PC-9 (cell line): ENCODE measurements around the gene RGS3. TPM values are rescaled to one million over a fixed set of nuclear protein-coding genes. Genes with fewer than 3 reads are reported as not detected.
A peak's percentile ranks its signal among the peaks of the same experiment; 100 is the strongest.

Experiments
- BruUV-seq: library from RNA; stranded (reverse); fragments of 400-500 nt; replicated peaks from 2 replicates; lab custom pipeline; 2021; lab: Mats Ljungman, UMichigan
- CTCF ChIA-PET: fragments of 300-600 bp; sonication (Branson Sonifier 250); formaldehyde crosslinking; loops from one replicate; lab custom pipeline; 2022; ENCODE audit warnings: antibody characterized with exemption; lab: Charles Lee
- POLR2A ChIA-PET: fragments of 300-600 bp; sonication (Branson Sonifier 250); formaldehyde crosslinking; loops from one replicate; lab custom pipeline; 2022; ENCODE audit warnings: antibody characterized with exemption; ENCODE audit not compliant: unreplicated experiment; lab: Charles Lee
- DNase-seq, 2 experiments: peaks; one replicate each; pipeline versions ENCODE4 v3.0.0 to v3.0.0-alpha.2; 2015 to 2022; ENCODE audit warnings: mixed read lengths in 1 of 2
- H2AFZ ChIP-seq: fragments of 200-600 bp; sonication (generic); 2 replicates; pipeline ENCODE4 v1.8.1; 2017; ENCODE audit warnings: antibody characterized with exemption
- H3F3A ChIP-seq: fragments of 200-600 bp; sonication (generic); 2 replicates; pipeline ENCODE4 v1.8.1; 2017; ENCODE audit warnings: antibody characterized with exemption, mild to moderate bottlenecking, low read depth; ENCODE audit not compliant: insufficient read depth
- H3K27ac ChIP-seq: fragments of 200-600 bp; sonication (generic); 2 replicates; pipeline ENCODE4 v1.6.1; 2016; ENCODE audit warnings: mixed run types
- H3K27me3 ChIP-seq: fragments of 200-600 bp; sonication (generic); 2 replicates; pipeline ENCODE4 v1.6.1; 2016; ENCODE audit warnings: low read depth, mixed run types; ENCODE audit not compliant: insufficient read depth
- H3K36me3 ChIP-seq: fragments of 200-600 bp; sonication (generic); 2 replicates; pipeline ENCODE4 v1.6.1; 2016; ENCODE audit warnings: low read depth, mixed run types
- H3K4me1 ChIP-seq: fragments of 200-600 bp; sonication (generic); replicated peaks from 2 replicates; pipeline ENCODE4 v1.6.1; 2016; ENCODE audit warnings: mixed run types; ENCODE audit not compliant: insufficient read depth
- H3K4me2 ChIP-seq: fragments of 200-600 bp; sonication (generic); 2 replicates; pipeline ENCODE4 v1.6.1; 2017; ENCODE audit warnings: mixed run types
- H3K4me3 ChIP-seq: fragments of 200-600 bp; sonication (generic); 2 replicates; pipeline ENCODE4 v1.6.1; 2016; ENCODE audit warnings: mixed run types
- H3K79me2 ChIP-seq: fragments of 200-600 bp; sonication (generic); 2 replicates; pipeline ENCODE4 v1.6.1; 2017; ENCODE audit warnings: low read depth, mixed run types
- H3K9me2 ChIP-seq: fragments of 200-600 bp; sonication (generic); 2 replicates; pipeline ENCODE4 v1.8.1; 2017; ENCODE audit warnings: mild to moderate bottlenecking; ENCODE audit not compliant: insufficient read depth
- H3K9me3 ChIP-seq: fragments of 200-600 bp; sonication (generic); 2 replicates; pipeline ENCODE4 v1.8.1; 2016; ENCODE audit warnings: low read depth; ENCODE audit not compliant: insufficient read depth
- H4K20me1 ChIP-seq: fragments of 200-600 bp; sonication (generic); 2 replicates; pipeline ENCODE4 v1.8.1; 2017; ENCODE audit not compliant: insufficient read depth
- EZH2 ChIP-seq: fragments of 200-600 bp; sonication (generic); IDR thresholded peaks from 2 replicates; pipeline ENCODE4 v1.8.0; 2017; ENCODE audit warnings: antibody characterized with exemption, low read depth
- intact Hi-C: fragments of 100-400 bp; cut with micrococcal nuclease; formaldehyde crosslinking; loops from one replicate; pipeline ENCODE4 v1.10.0; 2022; ENCODE audit not compliant: unreplicated experiment
- total RNA-seq: library from RNA; stranded (reverse); gene quantifications from 2 replicates; pipeline ENCODE4 v1.2.3, GENCODE V29; 2021
- TF ChIP-seq, protein P1 (sequence below): fragments of 200-600 bp; sonication (generic); conservative IDR thresholded peaks from 2 replicates; pipeline ENCODE4 v1.6.1; 2017; ENCODE audit warnings: mixed run types, antibody characterized with exemption, mild to moderate bottlenecking, moderate library complexity

RGS3 gene
- total RNA-seq, 1 experiment from 2014 or later: 75.8 TPM

DNA sequence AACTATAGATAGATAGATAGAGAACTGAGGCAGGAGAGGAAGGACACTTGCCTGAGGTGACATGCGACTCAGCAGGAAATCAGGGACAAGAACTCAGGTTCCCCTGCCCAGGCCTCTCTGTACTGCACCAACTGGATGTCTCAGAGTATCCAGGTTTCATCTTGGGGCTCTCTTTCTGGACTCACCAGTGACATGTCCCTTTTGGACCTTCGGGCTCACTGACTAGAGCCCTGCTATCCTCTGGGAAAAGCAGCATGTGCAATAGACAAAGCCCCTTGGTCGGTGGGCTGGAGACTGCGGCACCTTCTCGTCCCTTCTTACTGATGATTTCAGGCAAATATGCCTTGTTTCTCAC lies 104.5 kb downstream of the RGS3 start:
- Histone ChIP-seq H3K9me2 (no peaks in the 10 kb centered on the region), H2AFZ (no peak overlapping the region), H3K4me1 (peaks cover 54% of the 10 kb centered on the region), H4K20me1 (no peaks in the 10 kb centered on the region), H3K36me3 (no peaks in the 10 kb centered on the region), H3K4me2 (0 out of 2 replicates have a peak overlapping the region, but pooled peaks have one; percentile 20), H3K27me3 (no peaks in the 10 kb centered on the region), H3F3A (peaks cover 26% of the 10 kb centered on the region), H3K9me3 (no peaks in the 10 kb centered on the region), H3K79me2 (peaks cover 40% of the 10 kb centered on the region), H3K27ac (no peak overlapping the region), H3K4me3 (no peak overlapping the region)
- TF ChIP-seq, protein P1, sequence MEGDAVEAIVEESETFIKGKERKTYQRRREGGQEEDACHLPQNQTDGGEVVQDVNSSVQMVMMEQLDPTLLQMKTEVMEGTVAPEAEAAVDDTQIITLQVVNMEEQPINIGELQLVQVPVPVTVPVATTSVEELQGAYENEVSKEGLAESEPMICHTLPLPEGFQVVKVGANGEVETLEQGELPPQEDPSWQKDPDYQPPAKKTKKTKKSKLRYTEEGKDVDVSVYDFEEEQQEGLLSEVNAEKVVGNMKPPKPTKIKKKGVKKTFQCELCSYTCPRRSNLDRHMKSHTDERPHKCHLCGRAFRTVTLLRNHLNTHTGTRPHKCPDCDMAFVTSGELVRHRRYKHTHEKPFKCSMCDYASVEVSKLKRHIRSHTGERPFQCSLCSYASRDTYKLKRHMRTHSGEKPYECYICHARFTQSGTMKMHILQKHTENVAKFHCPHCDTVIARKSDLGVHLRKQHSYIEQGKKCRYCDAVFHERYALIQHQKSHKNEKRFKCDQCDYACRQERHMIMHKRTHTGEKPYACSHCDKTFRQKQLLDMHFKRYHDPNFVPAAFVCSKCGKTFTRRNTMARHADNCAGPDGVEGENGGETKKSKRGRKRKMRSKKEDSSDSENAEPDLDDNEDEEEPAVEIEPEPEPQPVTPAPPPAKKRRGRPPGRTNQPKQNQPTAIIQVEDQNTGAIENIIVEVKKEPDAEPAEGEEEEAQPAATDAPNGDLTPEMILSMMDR: no peak
- no peak for TF ChIP-seq EZH2
- POLR2A ChIA-PET: no interaction called here
- intact Hi-C loops: no loop called here
- BruUV-seq: no TSS peak
- CTCF ChIA-PET: no interaction called here
- no peak for DNase-seq

DNA sequence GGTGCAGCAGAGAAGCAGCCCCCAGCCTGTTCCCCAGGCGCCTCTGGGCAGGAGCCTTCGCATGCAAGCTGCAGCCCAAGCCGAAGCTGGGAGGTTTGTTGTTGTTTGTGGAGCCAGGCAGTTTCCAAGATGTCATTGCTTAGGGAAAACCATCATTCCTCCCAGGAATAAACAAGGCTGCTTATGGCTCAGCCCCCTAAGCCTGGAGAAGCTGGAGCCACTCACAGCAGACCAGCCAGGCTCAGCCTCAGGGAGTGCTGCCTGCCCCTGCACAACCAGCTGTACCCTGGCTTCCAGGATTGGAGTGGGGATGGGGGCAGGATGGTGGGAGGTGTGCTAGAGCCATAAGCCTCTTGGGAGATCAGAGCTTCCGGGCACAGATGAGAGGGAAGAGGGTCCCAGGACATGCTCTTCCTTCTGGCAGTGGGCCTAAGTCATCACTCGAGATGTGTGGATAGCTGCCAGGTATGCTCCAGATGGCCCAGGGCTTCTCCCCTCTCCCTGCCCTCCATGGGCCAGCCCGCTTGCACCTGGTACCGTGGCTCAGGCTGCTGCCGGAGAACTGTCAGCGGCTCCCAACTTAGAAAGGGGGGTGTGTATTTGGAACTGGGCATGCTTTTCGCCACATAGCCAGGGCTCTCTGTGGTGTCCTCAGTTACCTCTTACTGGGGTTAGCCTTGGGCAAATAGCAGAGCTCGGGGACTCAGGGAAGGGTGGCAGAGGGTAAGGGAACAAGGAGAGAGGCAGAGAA lies 105.2 kb downstream of the RGS3 start:
- BruUV-seq: no TSS peak
- no peaks in the 10 kb centered on the region for H3K27me3 ChIP-seq
- H3K27ac ChIP-seq: no peak overlapping the region
- H2AFZ ChIP-seq: no peak overlapping the region
- H3K36me3 ChIP-seq: no peaks in the 10 kb centered on the region
- no peak overlapping the region for H3K4me2 ChIP-seq
- peaks cover 40% of the 10 kb centered on the region for H3K79me2 ChIP-seq
- H3K9me2 ChIP-seq: no peaks in the 10 kb centered on the region
- ChIA-PET POLR2A (no interaction called here), CTCF (no interaction called here)
- peaks cover 60% of the 10 kb centered on the region for H3K4me1 ChIP-seq
- no peak overlapping the region for H3K4me3 ChIP-seq
- no peaks in the 10 kb centered on the region for H3K9me3 ChIP-seq
- DNase-seq: no peak
- peaks cover 26% of the 10 kb centered on the region for H3F3A ChIP-seq
- intact Hi-C loops: no loop called here
- H4K20me1 ChIP-seq: no peaks in the 10 kb centered on the region
- TF ChIP-seq, protein P1: no peak
- no peak for TF ChIP-seq EZH2

DNA sequence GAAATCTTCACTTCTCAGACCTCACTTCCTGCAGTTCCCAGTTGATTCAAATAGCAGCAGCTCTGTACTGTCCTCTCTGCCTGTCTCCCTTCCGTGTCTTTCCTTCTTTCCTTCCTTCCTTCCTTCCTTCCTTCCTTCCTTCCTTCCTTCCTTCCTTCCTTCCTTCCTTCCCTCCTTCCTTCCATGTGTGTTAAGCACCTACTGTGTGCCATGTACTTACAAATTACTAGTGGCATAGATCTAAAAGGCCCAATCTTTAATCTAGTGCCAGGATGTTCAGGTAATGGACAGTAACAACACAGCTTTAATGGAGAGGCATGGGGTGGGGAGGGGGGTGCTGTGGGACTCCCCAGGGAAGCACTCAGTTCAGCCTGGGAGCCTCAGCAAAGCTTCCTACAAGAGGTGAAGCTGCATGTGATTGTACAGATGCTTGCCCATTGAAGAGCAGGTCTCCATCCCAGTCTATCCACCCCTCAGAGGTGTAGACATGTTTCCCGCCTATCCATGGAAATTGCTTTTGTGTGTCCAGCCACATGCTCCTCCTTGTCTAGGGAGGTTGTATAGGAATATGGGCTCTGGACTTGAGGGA lies 106.0 kb downstream of the RGS3 start:
- Histone ChIP-seq H3K36me3 (no peaks in the 10 kb centered on the region), H3F3A (peaks cover 20% of the 10 kb centered on the region), H4K20me1 (no peaks in the 10 kb centered on the region), H3K4me3 (no peak overlapping the region), H2AFZ (no peak overlapping the region), H3K9me2 (no peaks in the 10 kb centered on the region), H3K79me2 (peaks cover 46% of the 10 kb centered on the region), H3K27me3 (no peaks in the 10 kb centered on the region), H3K4me1 (peaks cover 62% of the 10 kb centered on the region), H3K27ac (peak overlapping the region; percentile 65), H3K9me3 (no peaks in the 10 kb centered on the region), H3K4me2 (peak overlapping the region; percentile 29; the same call in 1 of the 2 replicates)
- POLR2A ChIA-PET: no interaction called here
- CTCF ChIA-PET: no interaction called here
- TF ChIP-seq, protein P1: no peak
- no peak for TF ChIP-seq EZH2
- intact Hi-C loops: no loop called here
- no peak for DNase-seq
- no TSS peak for BruUV-seq
